Trophoblast cell (in vitro differentiated cells and primary cell): ENCODE results near the gene GTF3C2.
"Not testable (repeated sequence)": the region's sequence is repeated elsewhere in the genome, so short reads cannot be mapped to it uniquely, and the experiment has no call there.

Source experiments
- DNase-seq, 2 donors: peaks; one replicate each; pipeline ENCODE4 v3.0.0-alpha.2; 2016
- H2AFZ ChIP-seq: 2 replicates; pipeline ENCODE4 v1.6.1; 2013; ENCODE audit warnings: low read length, moderate library complexity, mild to moderate bottlenecking; ENCODE audit not compliant: insufficient read depth, poor library complexity
- H2AK5ac ChIP-seq: 2 replicates; pipeline ENCODE4 v1.6.1; 2013; ENCODE audit warnings: mild to moderate bottlenecking, low read length
- H2BK120ac ChIP-seq: 2 replicates; pipeline ENCODE4 v1.6.1; 2013; ENCODE audit warnings: low read length, mild to moderate bottlenecking, moderate library complexity; ENCODE audit not compliant: insufficient read depth, poor library complexity
- H2BK12ac ChIP-seq: 2 replicates; pipeline ENCODE4 v1.6.1; 2013; ENCODE audit warnings: mild to moderate bottlenecking, low read length, moderate library complexity
- H2BK5ac ChIP-seq: 2 replicates; pipeline ENCODE4 v1.6.1; 2013; ENCODE audit warnings: low read length, low read depth, moderate library complexity, mild to moderate bottlenecking; ENCODE audit not compliant: poor library complexity
- H3K14ac ChIP-seq: 2 replicates; pipeline ENCODE4 v1.6.1; 2013; ENCODE audit warnings: mild to moderate bottlenecking, low read length
- H3K18ac ChIP-seq: 2 replicates; pipeline ENCODE4 v1.6.1; 2013; ENCODE audit warnings: mild to moderate bottlenecking, low read length
- H3K23ac ChIP-seq: 2 replicates; pipeline ENCODE4 v1.6.1; 2013; ENCODE audit warnings: low read length
- H3K27ac ChIP-seq: 2 replicates; pipeline ENCODE4 v1.5.1; 2013; ENCODE audit warnings: low read depth, mild to moderate bottlenecking, inconsistent platforms, low read length, moderate library complexity
- H3K27me3 ChIP-seq: 2 replicates; pipeline ENCODE4 v1.6.1; 2013; ENCODE audit warnings: inconsistent platforms, mild to moderate bottlenecking, low read length, moderate library complexity; ENCODE audit not compliant: insufficient read depth
- H3K36me3 ChIP-seq, 2 experiments: 1 replicate in 1 of 2; 2 replicates in 1 of 2; pipeline ENCODE4 v1.6.1; 2013; ENCODE audit warnings: low read length in 2 of 2, mild to moderate bottlenecking in 2 of 2, moderate library complexity in 1 of 2; ENCODE audit not compliant: insufficient read depth in 2 of 2, control insufficient read depth in 1 of 2
- H3K4ac ChIP-seq: 2 replicates; pipeline ENCODE4 v1.6.1; 2013; ENCODE audit warnings: low read depth, mild to moderate bottlenecking, low read length, moderate library complexity
- H3K4me1 ChIP-seq, 2 experiments: 1 replicate in 1 of 2; 2 replicates in 1 of 2; pipeline ENCODE4 v1.6.1; 2013; ENCODE audit warnings: low read length in 2 of 2, mild to moderate bottlenecking in 2 of 2, moderate library complexity in 1 of 2; ENCODE audit not compliant: insufficient read depth in 2 of 2, control insufficient read depth in 1 of 2
- H3K4me2 ChIP-seq: 2 replicates; pipeline ENCODE4 v1.6.1; 2013; ENCODE audit warnings: inconsistent platforms, mild to moderate bottlenecking, low read length, moderate library complexity
- H3K4me3 ChIP-seq: 2 replicates; pipeline ENCODE4 v1.5.1; 2013; ENCODE audit warnings: mild to moderate bottlenecking, low read depth, low read length, inconsistent platforms
- H3K79me1 ChIP-seq: one replicate; pipeline ENCODE4 v1.6.1; 2013; ENCODE audit warnings: low read length
- H3K79me2 ChIP-seq: 2 replicates; pipeline ENCODE4 v1.6.1; 2013; ENCODE audit warnings: low read length, mild to moderate bottlenecking; ENCODE audit not compliant: control insufficient read depth, insufficient read depth, poor library complexity
- H3K9ac ChIP-seq: 2 replicates; pipeline ENCODE4 v1.6.1; 2013; ENCODE audit warnings: mild to moderate bottlenecking, low read length
- H3K9me3 ChIP-seq: 2 replicates; pipeline ENCODE4 v1.6.1; 2013; ENCODE audit warnings: low read depth, mild to moderate bottlenecking, control low read depth, inconsistent platforms, low read length; ENCODE audit not compliant: insufficient read depth
- H4K12ac ChIP-seq: 2 replicates; pipeline ENCODE4 v1.6.1; 2013; ENCODE audit warnings: low read depth, mild to moderate bottlenecking, low read length, moderate library complexity
- H4K8ac ChIP-seq: 2 replicates; pipeline ENCODE4 v1.6.1; 2013; ENCODE audit warnings: low read depth, mild to moderate bottlenecking, low read length, moderate library complexity
- H4K91ac ChIP-seq: one replicate; pipeline ENCODE4 v1.6.1; 2013; ENCODE audit warnings: low read depth, mild to moderate bottlenecking, low read length, moderate library complexity
- WGBS: extraction: QIAGEN DNeasy Blood & Tissue Kit; methylation state at CpG from one replicate; pipeline ENCODE4 v1.1.7; 2013; ENCODE audit warnings: missing lambda C conversion rate; ENCODE audit not compliant: insufficient read length, insufficient coverage; ENCODE audit errors: extremely low coverage; 5-methylcytosine and 5-hydroxymethylcytosine counted together

GTF3C2 gene

GRCh38 chr2:27320958-27321543 is 35.5 kb downstream of the GTF3C2 start:
- Histone ChIP-seq H4K8ac (no peak overlapping the region), H3K23ac (no peak overlapping the region), H4K12ac (no peak overlapping the region), H4K91ac (peak overlapping the region; percentile 40), H2BK120ac (no peak overlapping the region), H3K79me1 (peaks cover 18% of the 10 kb centered on the region), H3K27ac (peak overlapping the region; percentile 88), H2AK5ac (no peak overlapping the region), H3K14ac (no peak overlapping the region), H3K18ac (no peak overlapping the region), H3K4me3 (no peak overlapping the region), H3K36me3 (peaks cover 5 to 6% of the 10 kb centered on the region in 2 experiments), H3K4ac (no peak overlapping the region), H3K79me2 (peaks cover 12% of the 10 kb centered on the region), H3K4me2 (peak overlapping the region; percentile 51), H2BK12ac (no peak overlapping the region), H3K9me3 (no peaks in the 10 kb centered on the region), H3K4me1 (peaks cover 14 to 17% of the 10 kb centered on the region in 2 experiments), H3K27me3 (no peaks in the 10 kb centered on the region), H3K9ac (peak overlapping the region; percentile 26), H2BK5ac (no peak overlapping the region), H2AFZ (no peak overlapping the region)
- WGBS: no CpG with 5 or more reads among the region's 8 CpGs
- DNase-seq: peak; percentile 97 to 99

DNA sequence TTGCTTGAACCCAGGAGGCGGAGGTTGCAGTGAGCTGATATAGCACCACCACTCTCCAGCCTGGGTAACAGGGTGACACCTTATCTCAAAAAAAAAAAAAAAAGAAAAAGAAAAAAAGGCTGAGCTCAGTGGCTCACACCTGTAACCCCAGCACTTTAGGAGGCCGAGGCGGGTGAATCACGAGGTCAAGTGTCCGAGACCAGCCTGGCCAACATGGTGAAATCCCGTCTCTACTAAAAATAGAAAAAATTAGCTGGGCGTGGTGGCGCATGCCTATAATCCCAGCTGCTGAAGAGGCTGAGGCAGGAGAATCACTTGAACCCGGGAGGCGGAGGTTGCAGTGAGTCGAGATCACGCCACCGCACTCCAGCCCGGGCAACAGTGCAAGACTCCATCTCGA is 36.7 kb downstream of the GTF3C2 start:
- not testable (repeated sequence) for H4K12ac ChIP-seq, H3K36me3 ChIP-seq, H3K27me3 ChIP-seq, H3K9me3 ChIP-seq, H3K23ac ChIP-seq, H3K4me3 ChIP-seq, H3K9ac ChIP-seq, H4K91ac ChIP-seq, H3K4ac ChIP-seq, H2BK120ac ChIP-seq, H3K14ac ChIP-seq, H3K18ac ChIP-seq, H2AFZ ChIP-seq, H2AK5ac ChIP-seq, H3K4me2 ChIP-seq, DNase-seq, H4K8ac ChIP-seq, H2BK12ac ChIP-seq, H2BK5ac ChIP-seq, H3K27ac ChIP-seq
- WGBS: no CpG with 5 or more reads among the region's 15 CpGs
- Histone ChIP-seq H3K79me2 (peaks cover 12% of the 10 kb centered on the region), H3K79me1 (peaks cover 18% of the 10 kb centered on the region), H3K4me1 (peaks cover 14 to 17% of the 10 kb centered on the region in 2 experiments)

DNA sequence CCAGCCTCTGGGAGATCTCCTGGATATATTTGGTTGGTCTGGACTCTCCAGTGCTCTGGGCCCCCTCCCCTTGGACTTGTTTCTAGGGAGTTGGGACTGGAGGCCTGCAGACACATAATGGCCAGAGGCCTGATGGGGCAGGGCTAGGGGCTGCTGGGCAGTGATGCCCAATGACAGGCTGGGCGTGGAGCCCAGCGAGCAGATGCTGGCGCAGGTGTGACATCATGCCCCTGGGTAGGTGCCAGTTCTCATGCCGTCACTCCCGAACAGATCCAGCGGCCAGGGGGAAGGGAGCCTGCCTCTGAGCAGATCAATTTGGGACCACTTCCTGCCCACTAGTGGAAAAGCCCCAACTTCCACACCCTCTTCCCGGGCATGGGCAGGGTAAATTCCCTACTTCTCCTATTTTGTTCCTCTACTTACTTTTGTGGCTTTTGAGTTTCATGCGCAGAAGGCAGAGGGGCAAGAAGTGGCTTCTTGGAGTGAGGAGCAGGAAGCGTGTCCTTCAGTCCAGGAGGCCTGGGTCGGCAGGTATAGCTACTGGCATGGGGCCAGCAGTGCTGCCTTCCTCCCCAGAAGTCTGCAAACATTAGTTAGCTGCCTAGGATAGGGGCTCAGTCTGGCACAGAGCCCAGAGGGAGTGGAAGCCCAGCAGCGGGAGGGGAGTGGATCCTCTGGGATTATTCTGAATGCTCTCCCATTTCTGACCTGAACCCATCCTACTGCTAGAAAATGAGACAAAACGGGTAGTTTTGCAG is 39.7 kb downstream of the GTF3C2 start:
- no peak overlapping the region for H3K4ac ChIP-seq
- no peak overlapping the region for H2BK12ac ChIP-seq
- no peak overlapping the region for H3K4me2 ChIP-seq
- H3K23ac ChIP-seq: no peak overlapping the region
- no peaks in the 10 kb centered on the region for H3K79me2 ChIP-seq
- H2BK120ac ChIP-seq: no peak overlapping the region
- H3K9me3 ChIP-seq: no peaks in the 10 kb centered on the region
- no peak overlapping the region for H3K9ac ChIP-seq
- H2BK5ac ChIP-seq: no peak overlapping the region
- DNase-seq: no peak
- H2AFZ ChIP-seq: no peak overlapping the region
- peaks cover 9 to 12% of the 10 kb centered on the region in 2 experiments for H3K4me1 ChIP-seq
- H3K36me3 ChIP-seq: peaks cover 4 to 5% of the 10 kb centered on the region in 2 experiments
- no peak overlapping the region for H4K8ac ChIP-seq
- H3K14ac ChIP-seq: no peak overlapping the region
- peaks cover 3% of the 10 kb centered on the region for H3K79me1 ChIP-seq
- H3K27me3 ChIP-seq: no peaks in the 10 kb centered on the region
- H3K4me3 ChIP-seq: no peak overlapping the region
- H3K18ac ChIP-seq: no peak overlapping the region
- H4K91ac ChIP-seq: no peak overlapping the region
- H3K27ac ChIP-seq: no peak overlapping the region
- no peak overlapping the region for H4K12ac ChIP-seq
- no CpG with 5 or more reads among the region's 12 CpGs for WGBS
- no peak overlapping the region for H2AK5ac ChIP-seq

DNA sequence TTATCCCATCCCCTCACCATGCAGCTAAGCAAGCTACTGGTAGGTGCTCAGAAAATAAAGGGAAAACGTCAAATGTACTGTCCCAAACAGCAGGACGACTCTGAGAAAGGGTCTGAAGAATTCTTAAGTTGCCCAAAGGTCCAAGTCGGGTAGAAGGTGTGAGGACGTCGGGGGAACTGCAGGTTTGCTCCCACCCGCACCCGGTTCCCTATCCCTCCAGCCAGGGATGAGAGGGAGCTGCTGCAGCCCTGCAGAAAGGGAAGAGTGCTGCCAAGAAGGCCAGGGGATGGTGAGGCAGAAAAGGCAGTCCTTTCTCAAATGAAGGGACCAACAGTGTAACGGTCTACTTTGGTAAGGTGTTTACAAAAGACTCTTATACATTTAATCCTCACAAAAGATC is 41.4 kb downstream of the GTF3C2 start:
- no peak overlapping the region for H3K23ac ChIP-seq
- H2BK12ac ChIP-seq: no peak overlapping the region
- DNase-seq: no peak
- no peak overlapping the region for H2AK5ac ChIP-seq
- no peak overlapping the region for H3K4ac ChIP-seq
- peaks cover 1% of the 10 kb centered on the region for H3K9me3 ChIP-seq
- H3K18ac ChIP-seq: no peak overlapping the region
- no peaks in the 10 kb centered on the region for H3K79me1 ChIP-seq
- no peak overlapping the region for H3K9ac ChIP-seq
- no peaks in the 10 kb centered on the region for H3K27me3 ChIP-seq
- no peak overlapping the region for H4K8ac ChIP-seq
- no peak overlapping the region for H4K91ac ChIP-seq
- H3K79me2 ChIP-seq: no peaks in the 10 kb centered on the region
- no peak overlapping the region for H3K27ac ChIP-seq
- H3K4me1 ChIP-seq: peaks cover 0 to 4% of the 10 kb centered on the region in 2 experiments
- H4K12ac ChIP-seq: no peak overlapping the region
- H3K4me2 ChIP-seq: no peak overlapping the region
- peaks cover 5 to 9% of the 10 kb centered on the region in 2 experiments for H3K36me3 ChIP-seq
- H2BK120ac ChIP-seq: no peak overlapping the region
- H3K14ac ChIP-seq: no peak overlapping the region
- H2AFZ ChIP-seq: no peak overlapping the region
- no CpG with 5 or more reads among the region's 8 CpGs for WGBS
- no peak overlapping the region for H3K4me3 ChIP-seq
- H2BK5ac ChIP-seq: no peak overlapping the region
